ENCODE data around the gene IRF1. TPM values are rescaled to one million over a fixed set of nuclear protein-coding genes. Genes with fewer than 3 reads are reported as not detected.
A peak's percentile ranks its signal among the peaks of the same experiment; 100 is the strongest.

Gene IRF1
- total RNA-seq, 4 donors from 2014 or later = 40.8 to 86.9 (median 65.5) TPM

GRCh38 chr5:132462856-132463745 lies 27.5 kb downstream of the IRF1 start:
- in situ Hi-C loops (cut with MboI; ENCODE audit: low pct_ligation_motif_present in 1 of 4, low pct_unique_long_range_greater_than_20kb in 1 of 4, low sequenced_read_pairs in 3 of 4) = no loop called here
- WGBS, 2 donors (ENCODE audit: low coverage in 1 of 2) = 60 to 64% methylated on average over 3 to 10 of the region's 10 CpGs
- Histone ChIP-seq H3K27ac (peak overlapping the region; percentile 77 to 87 (median 84)), H3K4me1 (peaks cover 56 to 97% (median 72%) of the 10 kb centered on the region in 4 donors), H3K9me3 (no peaks in the 10 kb centered on the region), H3K27me3 (no peaks in the 10 kb centered on the region), H3K4me3 (no peak overlapping the region), H3K36me3 (no peaks in the 10 kb centered on the region)
- peak; percentile 14 for DNase-seq
- TF ChIP-seq POLR2A (IDR thresholded peaks at IDR 0.05) (no peak), EP300 (IDR thresholded peaks at IDR 0.05; ENCODE audit: low read depth) (no peak), CTCF (IDR thresholded peaks at IDR 0.05) (no peak), POLR2AphosphoS5 (IDR thresholded peaks at IDR 0.05) (no peak)
- intact Hi-C loops (cut with DNase I; ENCODE audit: low total_unique reads) = no loop called here

GRCh38 chr5:132462333-132462732 lies 28.2 kb downstream of the IRF1 start:
- peaks cover 62 to 98% (median 75%) of the 10 kb centered on the region in 4 donors for H3K4me1 ChIP-seq
- intact Hi-C loops (cut with DNase I; ENCODE audit: low total_unique reads) = no loop called here
- no peaks in the 10 kb centered on the region for H3K36me3 ChIP-seq
- TF ChIP-seq POLR2A (IDR thresholded peaks at IDR 0.05) (no peak), POLR2AphosphoS5 (IDR thresholded peaks at IDR 0.05) (no peak), EP300 (IDR thresholded peaks at IDR 0.05; ENCODE audit: low read depth) (no peak), CTCF (IDR thresholded peaks at IDR 0.05) (no peak)
- no peaks in the 10 kb centered on the region for H3K9me3 ChIP-seq
- in situ Hi-C loops (cut with MboI; ENCODE audit: low pct_ligation_motif_present in 1 of 4, low pct_unique_long_range_greater_than_20kb in 1 of 4, low sequenced_read_pairs in 3 of 4) = no loop called here
- H3K27me3 ChIP-seq = no peaks in the 10 kb centered on the region
- no peak overlapping the region for H3K4me3 ChIP-seq
- WGBS, 2 donors (ENCODE audit: low coverage in 1 of 2) = 83 to 88% methylated on average over 3 to 6 of the region's 6 CpGs
- peak overlapping the region in 3 of 4 donors; percentile 77 to 87 (median 85) for H3K27ac ChIP-seq
- DNase-seq = peak; percentile 4

- intact Hi-C loops (cut with DNase I; ENCODE audit: low total_unique reads) = no loop called here
- H3K4me3 ChIP-seq = no peak overlapping the region
- no peaks in the 10 kb centered on the region for H3K9me3 ChIP-seq
- no peaks in the 10 kb centered on the region for H3K27me3 ChIP-seq
- no peak for DNase-seq
- in situ Hi-C loops (cut with MboI; ENCODE audit: low pct_ligation_motif_present in 1 of 4, low pct_unique_long_range_greater_than_20kb in 1 of 4, low sequenced_read_pairs in 3 of 4) = no loop called here
- peaks cover 69 to 98% (median 82%) of the 10 kb centered on the region in 4 donors for H3K4me1 ChIP-seq
- 50 to 59% methylated on average over 2 of the region's 2 CpGs for WGBS, 2 donors (ENCODE audit: low coverage in 1 of 2)
- TF ChIP-seq EP300 (IDR thresholded peaks at IDR 0.05; ENCODE audit: low read depth) (no peak), POLR2AphosphoS5 (IDR thresholded peaks at IDR 0.05) (peak in 1 of 3 donors; percentile 47)
- peak overlapping the region in 3 of 4 donors; percentile 15 to 87 (median 25) for H3K27ac ChIP-seq
- H3K36me3 ChIP-seq = no peaks in the 10 kb centered on the region
These were observed 29.0 kb downstream of the IRF1 start for GRCh38 chr5:132461569-132462070.

- Histone ChIP-seq H3K4me3 (no peak overlapping the region), H3K27me3 (no peaks in the 10 kb centered on the region), H3K27ac (peak overlapping the region; percentile 15 to 90 (median 56)), H3K9me3 (no peaks in the 10 kb centered on the region), H3K4me1 (peaks cover 75 to 98% (median 86%) of the 10 kb centered on the region in 4 donors), H3K36me3 (no peaks in the 10 kb centered on the region)
- peak; percentile 7 for DNase-seq
- WGBS, 2 donors (ENCODE audit: low coverage in 1 of 2) = 46 to 66% methylated on average over 2 to 5 of the region's 5 CpGs
- in situ Hi-C loops (cut with MboI; ENCODE audit: low pct_ligation_motif_present in 1 of 4, low pct_unique_long_range_greater_than_20kb in 1 of 4, low sequenced_read_pairs in 3 of 4) (no loop called here), intact Hi-C loops (cut with DNase I; ENCODE audit: low total_unique reads) (no loop called here)
- no peak for TF ChIP-seq POLR2A (IDR thresholded peaks at IDR 0.05)
These were observed 29.6 kb downstream of the IRF1 start for GRCh38 chr5:132460846-132461568.

All from transverse colon (tissue), 4 donors.